ENCODE results near the gene ILK. TPM values are rescaled to one million over a fixed set of nuclear protein-coding genes. Genes with fewer than 3 reads are reported as not detected.

ILK gene
- total RNA-seq: 63.5 and 73.3 TPM in 2 replicates

GRCh38 chr11:6603287-6604080, at the start of gene ILK, which contains the start of gene RRP8:
Gene ILK (plus strand): TSS chr11:6603774. CDS start chr11:6604272, 498 bp downstream.
Gene RRP8 (minus strand): TSS chr11:6603616. CDS start chr11:6603502, 114 bp downstream.

GRCh38 chr11:6612213-6613041, 8.9 kb downstream of the ILK start, which contains the start of gene TAF10:
Gene TAF10 (minus strand): TSS chr11:6612216. CDS start chr11:6612189, 27 bp downstream.

GRCh38 chr11:6619004-6619745, 15.6 kb downstream of the ILK start, which contains the start of gene TPP1:
Gene TPP1 (minus strand): TSS chr11:6619422. CDS start chr11:6619400, 22 bp downstream.

GRCh38 chr11:6655790-6656583, 52.4 kb downstream of the ILK start, which contains the start of gene DCHS1:
Gene DCHS1 (minus strand): TSS chr11:6655809. CDS start chr11:6641613, 14,196 bp downstream.

Other genes with a start within 250 kb of the ILK start
- gene SMPD1, start 213.3 kb upstream of the ILK start, total RNA-seq: 8.1 and 9.6 TPM in 2 replicates
- 2.3 and 3.3 TPM in 2 replicates for gene APBB1, start 184.7 kb upstream of the ILK start, total RNA-seq
- gene HPX, start 162.8 kb upstream of the ILK start, total RNA-seq: 0.28 TPM in 1 of 2 replicates, not detected in the other
- gene TRIM3, start 129.8 kb upstream of the ILK start, total RNA-seq: 9.6 and 11.0 TPM in 2 replicates
- gene ARFIP2, start 122.4 kb upstream of the ILK start, total RNA-seq: 55.6 and 60.4 TPM in 2 replicates
- 25.0 and 37.7 TPM in 2 replicates for gene TIMM10B, start 122.3 kb upstream of the ILK start, total RNA-seq
- 1.1 and 2.0 TPM in 2 replicates for gene DNHD1, start 106.5 kb upstream of the ILK start, total RNA-seq
- gene RRP8, start 158 bp upstream of the ILK start, total RNA-seq: 15.3 and 15.9 TPM in 2 replicates
- gene TAF10, start 8.4 kb downstream of the ILK start, total RNA-seq: 66.9 and 85.6 TPM in 2 replicates
- gene TPP1, start 15.6 kb downstream of the ILK start, total RNA-seq: 11.3 and 20.7 TPM in 2 replicates
- 0.09 and 0.21 TPM in 2 replicates for gene DCHS1, start 52.0 kb downstream of the ILK start, total RNA-seq
- gene MRPL17, start 79.6 kb downstream of the ILK start, total RNA-seq: 53.6 and 58.1 TPM in 2 replicates
- 0.07 TPM in 1 of 2 replicates, not detected in the other for gene OR2AG2, start 168.2 kb downstream of the ILK start, total RNA-seq
- not detected in 2 replicates for gene OR2AG1, start 179.2 kb downstream of the ILK start, total RNA-seq
- gene OR6A2, start 195.9 kb downstream of the ILK start, total RNA-seq: not detected in 2 replicates
- gene OR10A5, start 241.9 kb downstream of the ILK start, total RNA-seq: not detected in 2 replicates

All from airway epithelial cell (primary cell).